Measurements from ENCODE around the gene CENPN.

Gene CENPN

GRCh38 chr16:81006813-81007695 lies at the start of gene CENPN, which contains the start of gene CMC2:
TSS of gene CENPN (plus strand) at chr16:81007214. CDS start at chr16:81011940, 4,726 bp downstream.
TSS of gene CMC2 (minus strand) at chr16:81006885. CDS start at chr16:80997394, 9,491 bp downstream.
- DNase-seq = peak; percentile 99

- no peak for DNase-seq
Measured at GRCh38 chr16:80958284-80958683, 48.7 kb upstream of the CENPN start.

GRCh38 chr16:80962879-80963278 lies 44.1 kb upstream of the CENPN start:
- DNase-seq = no peak

GRCh38 chr16:80964351-80964750 lies 42.7 kb upstream of the CENPN start:
- no peak for DNase-seq

GRCh38 chr16:80966617-80967016 lies 40.4 kb upstream of the CENPN start:
- DNase-seq = no peak

- no peak for DNase-seq
Measured at GRCh38 chr16:80968386-80969113, 38.5 kb upstream of the CENPN start.

- no peak for DNase-seq
Measured at GRCh38 chr16:80969114-80969484, 37.9 kb upstream of the CENPN start.

- DNase-seq = no peak
Measured at GRCh38 chr16:80971819-80972218, 35.2 kb upstream of the CENPN start.

GRCh38 chr16:80972611-80973010 lies 34.4 kb upstream of the CENPN start:
- DNase-seq = no peak

GRCh38 chr16:80973991-80974390 lies 33.0 kb upstream of the CENPN start:
- no peak for DNase-seq

GRCh38 chr16:80974649-80975376 lies 32.2 kb upstream of the CENPN start:
- DNase-seq = peak; percentile 18

- DNase-seq = no peak
Measured at GRCh38 chr16:80976946-80977345, 30.1 kb upstream of the CENPN start.

- no peak for DNase-seq
Measured at GRCh38 chr16:80981103-80981502, 25.9 kb upstream of the CENPN start.

- DNase-seq = no peak
Measured at GRCh38 chr16:80982646-80983045, 24.4 kb upstream of the CENPN start.

GRCh38 chr16:80984124-80984892 lies 22.7 kb upstream of the CENPN start:
- no peak for DNase-seq

- DNase-seq = no peak
Measured at GRCh38 chr16:80985611-80986010, 21.4 kb upstream of the CENPN start.

- no peak for DNase-seq
Measured at GRCh38 chr16:80986557-80986956, 20.5 kb upstream of the CENPN start.

- DNase-seq = no peak
Measured at GRCh38 chr16:80988756-80989155, 18.3 kb upstream of the CENPN start.

GRCh38 chr16:80989801-80990200 lies 17.2 kb upstream of the CENPN start:
- DNase-seq = no peak

- no peak for DNase-seq
Measured at GRCh38 chr16:80990577-80990976, 16.4 kb upstream of the CENPN start.

- DNase-seq = no peak
Measured at GRCh38 chr16:80990978-80991377, 16.0 kb upstream of the CENPN start.

GRCh38 chr16:80991792-80992430 lies 15.1 kb upstream of the CENPN start:
- DNase-seq = no peak
